ENCODE data around the gene VRK1.

Gene VRK1

GRCh38 chr14:96847451-96847850 is 50.3 kb downstream of the VRK1 start:
- TF ChIP-seq CTCF (conservative IDR thresholded peaks at IDR 0.05; ENCODE audit: low read depth, low read length): no peak
- H3K4me3 ChIP-seq (ENCODE audit: low read depth, low read length): no peak overlapping the region
- no peak for DNase-seq (ENCODE audit: low read depth)

- no peak overlapping the region for H3K4me3 ChIP-seq (ENCODE audit: low read depth, low read length)
- DNase-seq (ENCODE audit: low read depth): no peak
- TF ChIP-seq CTCF (conservative IDR thresholded peaks at IDR 0.05; ENCODE audit: low read depth, low read length): no peak
These were observed 50.8 kb downstream of the VRK1 start for GRCh38 chr14:96848011-96848410.

GRCh38 chr14:96849733-96850132 is 52.6 kb downstream of the VRK1 start:
- TF ChIP-seq CTCF (conservative IDR thresholded peaks at IDR 0.05; ENCODE audit: low read depth, low read length): no peak
- DNase-seq (ENCODE audit: low read depth): no peak
- H3K4me3 ChIP-seq (ENCODE audit: low read depth, low read length): no peak overlapping the region

GRCh38 chr14:96851694-96852381 is 54.7 kb downstream of the VRK1 start:
- no peak for DNase-seq (ENCODE audit: low read depth)
- TF ChIP-seq CTCF (conservative IDR thresholded peaks at IDR 0.05; ENCODE audit: low read depth, low read length): no peak
- H3K4me3 ChIP-seq (ENCODE audit: low read depth, low read length): no peak overlapping the region

GRCh38 chr14:96852823-96853422 is 55.7 kb downstream of the VRK1 start:
- TF ChIP-seq CTCF (conservative IDR thresholded peaks at IDR 0.05; ENCODE audit: low read depth, low read length): peak; percentile 68
- peak; percentile 86 for DNase-seq (ENCODE audit: low read depth)
- H3K4me3 ChIP-seq (ENCODE audit: low read depth, low read length): no peak overlapping the region

GRCh38 chr14:96858643-96859042 is 61.5 kb downstream of the VRK1 start:
- no peak for DNase-seq (ENCODE audit: low read depth)
- no peak for TF ChIP-seq CTCF (conservative IDR thresholded peaks at IDR 0.05; ENCODE audit: low read depth, low read length)
- H3K4me3 ChIP-seq (ENCODE audit: low read depth, low read length): no peak overlapping the region

Measured in choroid plexus epithelial cell (primary cell).